NCI-H1694 (cell line): ENCODE results near the gene YPEL2.

Experiments
- DNase-seq: peaks from one replicate; lab custom pipeline; 2025; lab: John Stamatoyannopoulos, UW

YPEL2 gene

DNA sequence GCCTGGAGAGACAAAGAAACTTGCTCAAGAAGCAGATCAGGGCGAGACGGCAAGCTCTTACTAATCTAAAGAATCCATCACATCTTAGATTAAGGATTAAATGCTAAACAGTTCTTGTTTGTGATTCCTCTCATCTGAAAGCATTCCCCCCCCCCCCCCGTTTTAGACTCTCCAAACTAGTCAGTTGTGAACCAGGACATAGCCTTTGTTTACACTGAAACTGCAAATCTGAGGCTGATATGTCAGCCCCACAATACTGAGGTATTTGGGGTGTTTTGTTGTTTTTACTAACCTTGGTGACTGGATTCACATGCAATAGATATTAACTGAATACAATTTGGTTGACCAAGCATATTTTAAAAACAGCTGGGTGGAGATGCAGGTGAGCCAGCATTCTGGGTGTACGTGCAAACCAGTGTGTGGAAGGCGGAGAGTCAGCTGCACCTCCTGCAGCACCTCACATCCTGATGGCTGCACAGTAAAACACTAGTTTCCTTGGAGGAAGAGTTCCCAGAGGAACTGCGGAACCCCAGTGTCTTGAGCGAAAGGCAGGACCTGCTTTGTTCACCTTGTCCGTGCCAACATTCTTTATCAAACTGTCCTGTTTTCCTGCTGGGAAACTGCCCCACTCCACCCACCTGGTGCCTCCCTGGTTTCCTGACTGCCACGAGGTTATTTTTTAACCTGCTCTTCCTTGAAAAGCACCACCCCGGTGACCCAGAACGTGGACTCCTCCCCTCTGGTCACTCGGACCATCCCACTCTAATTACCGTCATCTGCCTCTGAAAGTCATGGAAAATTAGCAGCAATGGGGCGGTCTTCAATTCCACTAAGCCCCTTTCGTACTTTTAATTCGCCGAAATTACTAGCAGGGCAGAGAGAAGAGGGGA is 1.2 kb upstream of the YPEL2 start:
- DNase-seq, result no peak

DNA sequence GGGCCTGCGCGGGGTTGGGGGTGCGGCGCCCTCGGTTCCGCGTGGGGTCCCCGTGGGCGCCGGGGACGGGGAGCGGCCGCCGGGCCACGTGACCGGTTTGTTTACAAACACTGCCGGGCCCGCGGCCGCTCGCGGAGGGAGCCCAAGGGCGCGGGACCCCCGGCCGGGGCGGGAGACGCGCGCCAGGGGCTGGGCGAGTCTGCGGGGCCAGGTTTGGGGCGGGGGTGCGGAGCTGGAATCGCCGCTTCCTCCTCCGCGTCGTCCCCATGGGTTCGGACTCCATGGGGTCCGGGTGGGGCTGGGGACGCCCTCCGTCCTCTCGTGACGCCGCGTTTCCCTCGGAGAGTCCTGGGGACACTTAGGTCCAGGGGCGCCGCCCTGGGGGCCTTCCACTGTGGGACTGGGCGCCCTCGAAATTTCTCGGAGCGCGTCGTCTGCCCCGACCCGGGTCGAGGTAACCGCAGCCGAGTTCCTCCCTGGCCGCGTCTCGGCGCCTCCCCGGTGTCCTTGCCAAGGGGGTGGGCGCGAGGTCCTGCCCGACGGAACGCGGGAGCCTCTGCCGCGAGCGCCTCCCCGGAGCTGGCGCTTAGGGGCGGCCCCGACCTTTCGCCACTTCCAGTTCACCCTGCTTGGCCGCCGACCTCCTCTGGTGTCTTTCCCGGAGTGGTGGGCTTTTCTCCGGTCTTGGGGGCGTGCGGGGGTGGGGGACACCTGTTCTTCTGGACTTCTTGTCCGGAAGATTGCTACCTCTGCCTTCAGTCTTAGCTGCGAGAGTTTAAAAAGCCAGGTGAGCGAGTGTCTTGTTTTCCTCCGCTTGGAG is 684 bp downstream of the YPEL2 start:
- DNase-seq, result no peak

DNA sequence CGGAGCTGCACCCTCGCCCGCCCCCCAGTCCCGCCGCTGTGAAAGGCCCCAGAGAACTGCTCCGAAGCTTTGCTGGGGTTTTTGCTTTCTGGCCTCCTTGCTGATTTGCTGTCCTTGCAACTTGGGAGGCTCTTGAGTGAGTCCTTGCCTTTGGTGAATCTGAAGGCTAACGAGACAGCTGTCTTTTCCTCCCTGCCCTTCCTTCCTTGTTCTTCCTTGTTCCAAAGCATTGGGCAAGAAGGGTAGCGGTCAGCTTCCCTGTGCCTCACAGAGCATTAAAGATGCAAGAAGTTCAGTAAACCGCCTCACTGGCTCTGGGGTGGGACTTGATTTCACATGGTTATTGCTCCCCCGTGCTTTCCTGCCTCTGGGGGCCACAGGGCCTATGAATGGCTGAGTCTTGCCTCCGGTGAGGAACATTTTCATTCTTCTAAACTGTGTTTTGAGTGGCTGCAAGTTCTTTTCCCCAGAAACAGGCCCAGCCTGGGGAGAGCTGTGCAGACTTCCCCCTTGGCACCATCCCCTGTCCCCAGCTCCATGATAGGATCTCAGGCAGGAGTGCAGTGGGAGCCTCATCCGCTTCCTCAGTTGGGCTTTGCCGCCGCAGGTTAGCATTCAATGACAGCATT is 1.4 kb downstream of the YPEL2 start:
- DNase-seq, result no peak

DNA sequence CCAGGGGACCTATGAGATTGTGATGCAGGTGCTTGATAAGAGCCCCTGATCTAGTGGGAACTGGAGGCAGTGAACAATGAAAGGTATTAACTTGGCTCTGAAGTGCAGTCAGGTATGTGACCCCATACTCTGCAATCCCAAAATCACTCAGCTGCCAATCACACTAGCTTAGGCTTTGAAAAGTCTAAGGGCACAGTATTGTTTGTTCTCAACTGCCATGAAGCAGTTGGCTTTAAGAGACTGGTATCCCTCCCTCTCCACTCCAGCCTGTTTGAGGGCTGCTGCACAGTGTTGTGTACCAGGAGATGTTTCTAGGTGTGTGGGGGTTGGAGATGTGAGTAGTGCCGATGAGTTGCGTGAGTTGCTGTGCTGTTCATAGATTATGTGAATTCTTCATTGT is 2.4 kb downstream of the YPEL2 start:
- no peak for DNase-seq

DNA sequence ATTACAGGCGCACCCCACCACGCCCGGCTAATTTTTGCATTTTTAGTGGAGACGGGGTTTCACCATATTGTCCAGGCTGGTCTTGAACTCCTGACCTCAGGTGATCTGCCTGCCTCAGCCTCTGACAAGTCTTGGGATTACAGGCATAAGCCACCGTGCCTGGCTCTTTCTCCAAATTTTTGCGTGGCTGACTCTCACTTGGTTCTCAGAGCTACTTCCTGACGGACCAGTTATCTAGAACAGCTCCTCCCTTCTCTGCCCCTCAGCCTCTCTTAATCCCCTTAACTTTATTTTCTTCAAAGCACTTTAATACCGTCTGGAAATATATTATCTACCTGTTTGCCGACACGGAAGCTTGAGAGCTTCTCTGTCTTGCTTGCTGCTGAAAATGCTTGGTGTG is 4.2 kb downstream of the YPEL2 start:
- DNase-seq, result no peak

DNA sequence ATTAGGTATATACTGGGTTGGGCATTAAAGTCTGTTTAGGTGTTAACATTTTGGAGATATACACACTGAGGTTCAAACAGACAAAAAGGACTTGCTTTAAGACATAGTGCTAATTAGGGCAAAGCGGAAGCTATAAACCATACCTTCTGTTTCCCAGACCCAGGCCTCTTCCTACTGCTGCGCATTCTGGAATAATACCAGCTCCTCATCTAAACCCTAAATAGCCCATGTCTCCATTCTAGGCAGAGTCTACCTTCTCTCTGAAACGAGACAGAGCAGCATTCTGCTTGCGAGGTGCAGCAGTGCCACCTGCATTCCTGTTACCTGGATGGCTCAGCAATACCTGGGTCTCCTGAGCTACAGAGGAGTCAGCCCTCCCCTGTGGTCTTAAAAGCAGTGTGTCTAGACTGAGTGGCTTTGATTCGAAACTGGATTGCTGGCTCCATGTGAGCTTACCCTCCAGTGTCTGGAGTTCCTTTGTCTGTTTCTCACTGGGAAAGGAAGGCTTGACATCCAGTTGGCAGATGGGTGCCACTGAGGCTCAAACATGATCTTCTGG is 6.4 kb downstream of the YPEL2 start:
- no peak for DNase-seq

DNA sequence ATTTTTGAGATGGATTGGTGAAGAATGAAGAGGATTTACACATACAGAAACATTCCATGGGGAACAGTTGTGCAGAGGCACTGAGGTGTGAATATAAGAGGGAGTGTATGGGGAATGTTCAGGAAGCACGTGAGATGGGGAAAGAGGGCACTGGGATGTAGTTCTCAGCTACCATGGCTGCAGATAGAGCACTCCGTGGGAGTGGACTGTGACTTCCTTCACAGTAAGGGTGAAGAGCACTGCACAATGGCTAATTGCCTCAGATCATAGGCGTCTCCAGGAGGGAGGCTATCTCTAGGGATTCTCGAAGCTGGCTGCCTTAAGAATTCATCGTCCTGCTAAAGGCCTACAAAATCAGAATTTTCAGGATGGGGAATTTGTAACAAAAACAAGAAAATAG is 7.0 kb downstream of the YPEL2 start:
- DNase-seq, result no peak

DNA sequence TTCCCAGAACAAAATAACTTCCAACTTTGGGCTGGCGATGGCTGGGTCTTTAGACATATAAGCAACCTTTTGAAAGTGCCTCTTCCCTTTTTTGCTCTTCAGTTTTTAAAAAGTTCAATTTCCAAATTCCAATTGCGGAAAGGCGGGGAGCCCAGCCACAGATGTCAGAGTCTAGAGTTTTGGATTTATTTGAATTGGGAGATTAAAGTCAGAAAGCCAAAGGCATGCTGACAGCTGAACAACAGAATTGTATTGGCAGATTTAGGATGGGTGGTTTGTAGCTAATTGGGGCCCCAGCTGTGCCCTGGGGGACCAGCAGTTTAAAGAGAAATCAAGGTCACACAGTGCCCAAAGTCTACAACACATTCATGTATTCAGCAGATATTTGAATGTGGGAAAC is 10.5 kb downstream of the YPEL2 start:
- no peak for DNase-seq

DNA sequence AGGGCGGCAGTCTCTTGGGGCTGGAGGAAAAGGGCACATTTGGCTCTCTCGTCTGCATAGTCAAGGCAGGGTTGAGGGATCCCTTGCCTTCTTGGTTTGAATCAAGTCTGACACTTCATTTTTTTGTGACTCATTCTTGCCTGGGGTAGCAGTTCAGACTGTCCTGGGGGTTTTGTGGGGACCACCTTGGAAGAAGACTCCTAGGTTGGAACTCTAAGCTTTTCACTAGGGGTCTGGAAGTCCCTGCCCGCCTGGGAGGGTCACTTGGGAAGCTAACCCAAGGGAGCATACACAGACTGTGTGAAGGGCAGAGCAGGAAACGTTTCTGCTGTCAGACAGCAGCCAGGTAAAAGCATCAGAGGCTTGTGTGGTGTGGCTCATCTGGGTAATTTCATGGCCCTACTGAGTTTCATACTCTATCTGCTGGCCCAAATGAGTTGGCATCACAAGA is 11.3 kb downstream of the YPEL2 start:
- no peak for DNase-seq

DNA sequence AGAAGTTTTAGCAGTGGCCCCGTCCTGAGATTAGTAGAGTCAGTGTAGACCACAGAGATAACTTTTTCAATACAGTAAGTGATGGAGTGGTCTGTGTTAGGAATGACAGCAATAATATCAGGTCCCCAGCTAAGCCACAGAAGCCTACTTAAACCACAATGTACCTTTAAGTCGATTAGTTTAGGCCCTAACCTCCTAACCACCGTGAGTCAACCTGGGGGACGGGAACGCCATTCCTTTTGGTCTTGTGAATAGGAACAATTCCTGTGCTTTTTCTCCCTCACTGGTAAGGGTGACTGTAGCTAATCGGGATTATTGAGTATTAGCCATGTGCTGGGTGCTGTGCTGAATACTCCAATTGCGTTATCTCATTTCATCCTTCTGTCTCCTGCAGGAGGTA is 14.0 kb downstream of the YPEL2 start:
- no peak for DNase-seq

DNA sequence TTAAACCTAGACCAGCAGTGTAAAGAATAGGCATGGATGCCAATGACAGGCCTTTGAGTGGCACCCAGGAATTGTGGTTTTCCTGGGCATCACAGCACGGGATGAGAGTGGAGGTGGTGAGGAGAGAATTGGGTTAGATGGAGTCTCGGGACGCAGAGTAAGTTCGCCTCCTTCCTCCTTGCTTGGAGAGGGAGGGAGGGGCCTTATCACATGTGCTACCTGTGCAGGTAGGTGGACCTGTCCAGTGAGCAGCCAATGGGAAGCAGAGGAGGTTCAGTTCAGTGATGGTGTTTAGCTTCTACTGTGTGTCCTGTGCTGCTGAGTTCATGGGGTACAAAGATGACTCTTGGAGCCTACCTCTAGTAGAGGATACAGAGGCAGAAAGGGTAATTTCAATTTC is 14.9 kb downstream of the YPEL2 start:
- no peak for DNase-seq

DNA sequence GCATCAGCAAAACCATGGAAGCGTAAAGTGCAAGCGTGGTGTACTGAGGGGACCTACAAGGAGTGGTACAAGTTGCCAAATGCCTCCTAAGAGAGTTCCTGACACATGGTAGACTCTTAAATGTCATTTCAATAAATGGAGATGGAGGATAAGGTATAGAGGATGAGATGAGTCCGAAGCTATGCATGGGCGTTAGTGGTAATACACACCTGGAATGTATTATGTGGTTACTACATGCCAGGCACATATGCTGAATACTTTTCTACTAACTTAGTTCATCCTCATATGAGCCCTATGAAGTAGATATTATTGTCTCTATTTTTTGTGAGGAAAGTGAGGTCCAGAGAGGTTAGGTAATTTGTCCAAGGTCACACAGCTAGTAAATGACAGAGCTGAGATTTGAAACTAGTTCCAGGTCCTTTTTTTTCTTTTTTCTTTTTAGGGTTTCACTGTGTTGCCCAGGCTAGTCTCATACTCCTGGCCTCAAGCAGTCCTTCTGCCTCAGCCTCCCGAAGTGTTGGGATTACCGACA is 15.5 kb downstream of the YPEL2 start:
- DNase-seq, result no peak

DNA sequence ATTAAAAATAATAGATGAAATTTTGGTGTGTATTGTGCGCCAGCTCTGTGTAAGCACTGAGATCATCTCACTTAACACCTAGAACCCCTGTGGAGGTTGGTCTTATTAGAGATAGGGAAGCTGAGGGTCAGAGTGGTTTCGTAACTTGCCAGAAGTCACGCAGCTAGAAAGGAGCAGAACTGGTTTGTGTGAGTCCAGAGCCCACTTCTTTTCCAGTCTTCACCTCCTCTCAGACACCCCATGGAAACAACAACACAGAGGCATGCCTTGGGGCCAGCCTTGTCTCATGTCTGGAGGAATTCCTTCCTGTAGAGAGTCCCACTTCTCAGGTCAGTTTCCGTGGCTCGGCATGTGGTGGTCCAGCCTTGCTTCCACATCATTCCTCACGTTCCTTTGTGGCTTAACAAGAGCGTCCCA is 16.5 kb downstream of the YPEL2 start:
- DNase-seq, result no peak

DNA sequence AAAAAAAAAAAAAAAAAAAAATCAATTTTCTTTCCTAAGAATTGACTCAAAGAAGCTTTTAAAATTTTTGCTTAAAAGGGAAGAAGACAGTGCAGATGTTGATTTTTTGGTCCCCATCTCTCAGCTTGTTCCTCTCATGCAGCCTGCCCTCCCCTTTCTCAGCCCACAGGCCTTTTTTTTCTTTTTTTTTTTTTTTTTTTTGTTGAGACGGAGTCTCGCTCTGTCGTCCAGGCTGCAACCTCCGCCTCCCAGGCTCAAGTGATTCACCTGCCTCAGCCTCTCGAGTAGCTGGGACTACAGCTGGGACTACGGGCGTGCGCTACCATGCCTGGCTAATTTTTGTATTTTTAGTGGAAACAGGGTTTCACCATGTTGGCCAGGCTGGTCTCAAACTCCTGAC is 17.7 kb downstream of the YPEL2 start:
- DNase-seq, result no peak

DNA sequence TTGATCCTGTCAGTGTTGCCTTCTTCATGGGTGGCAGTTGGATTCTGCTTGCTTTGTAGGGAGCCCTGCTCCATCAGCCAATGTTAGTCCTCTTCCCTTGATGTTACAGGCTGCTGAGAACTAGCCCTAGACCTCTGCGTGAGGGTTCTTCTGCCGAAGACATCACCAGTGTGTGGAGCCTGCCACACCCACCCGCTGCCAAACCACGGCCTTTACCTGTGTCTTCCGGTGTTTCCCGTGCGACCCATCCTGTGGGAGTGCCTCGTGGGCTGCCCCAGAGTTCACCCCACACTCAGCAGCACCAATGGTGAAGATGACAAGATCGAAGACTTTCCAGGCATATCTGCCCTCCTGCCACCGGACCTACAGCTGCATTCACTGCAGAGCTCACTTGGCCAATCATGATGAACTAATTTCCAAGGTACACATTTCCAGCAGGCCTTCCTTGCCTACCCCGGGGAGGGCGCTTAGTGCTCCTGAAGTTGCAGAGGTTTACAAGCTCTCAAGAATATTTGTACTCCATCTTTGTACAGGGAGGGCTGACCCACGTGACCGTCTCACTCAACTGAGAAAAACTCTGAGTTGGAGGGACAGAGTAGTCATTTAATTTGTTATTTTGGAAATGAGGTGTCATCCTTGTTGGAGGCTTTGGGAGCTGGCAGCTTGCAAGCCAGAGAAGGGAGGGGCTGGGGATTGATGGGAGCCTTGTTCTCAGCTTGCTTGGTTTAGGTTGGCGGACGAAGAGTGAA is 21.8 kb downstream of the YPEL2 start:
- no peak for DNase-seq

DNA sequence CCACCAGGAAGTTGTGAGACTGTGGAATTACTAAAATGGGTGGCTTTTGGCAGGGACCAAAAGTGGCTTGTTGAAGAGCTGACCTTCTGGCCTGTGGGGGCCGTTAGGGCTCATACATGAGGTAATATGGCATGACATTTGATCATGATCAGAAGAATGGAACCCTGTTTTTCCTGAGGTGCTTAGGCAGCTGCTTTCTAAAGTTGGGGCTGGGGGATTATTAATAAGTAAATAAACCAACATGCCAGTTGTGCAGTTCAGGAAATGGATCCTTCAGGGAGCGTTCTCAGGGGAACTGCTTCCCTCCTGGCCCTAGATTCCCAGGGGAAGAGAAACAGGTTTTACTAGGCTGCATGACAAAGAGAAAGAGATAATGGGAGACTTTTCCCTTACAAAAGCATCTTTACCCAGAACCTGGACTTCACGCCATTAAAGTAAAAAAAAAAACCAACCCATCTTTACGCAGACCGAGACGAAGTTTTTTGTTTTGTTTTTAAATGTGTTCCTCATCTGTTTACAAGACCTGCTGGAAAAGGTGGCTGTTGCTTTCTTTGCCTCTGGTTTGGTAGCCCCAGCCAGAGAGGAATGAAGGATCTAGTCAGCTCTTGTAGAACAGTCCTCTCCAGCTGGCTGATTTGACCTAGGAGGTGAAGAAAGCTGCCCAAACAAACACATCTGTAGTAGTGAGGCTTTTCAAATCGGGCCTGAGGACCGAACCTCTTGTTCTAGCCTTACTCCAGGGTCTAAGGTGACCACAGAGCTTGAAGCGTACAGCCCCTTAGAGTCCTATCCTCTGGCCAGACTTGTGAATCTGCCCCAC is 22.7 kb downstream of the YPEL2 start:
- DNase-seq, result no peak

DNA sequence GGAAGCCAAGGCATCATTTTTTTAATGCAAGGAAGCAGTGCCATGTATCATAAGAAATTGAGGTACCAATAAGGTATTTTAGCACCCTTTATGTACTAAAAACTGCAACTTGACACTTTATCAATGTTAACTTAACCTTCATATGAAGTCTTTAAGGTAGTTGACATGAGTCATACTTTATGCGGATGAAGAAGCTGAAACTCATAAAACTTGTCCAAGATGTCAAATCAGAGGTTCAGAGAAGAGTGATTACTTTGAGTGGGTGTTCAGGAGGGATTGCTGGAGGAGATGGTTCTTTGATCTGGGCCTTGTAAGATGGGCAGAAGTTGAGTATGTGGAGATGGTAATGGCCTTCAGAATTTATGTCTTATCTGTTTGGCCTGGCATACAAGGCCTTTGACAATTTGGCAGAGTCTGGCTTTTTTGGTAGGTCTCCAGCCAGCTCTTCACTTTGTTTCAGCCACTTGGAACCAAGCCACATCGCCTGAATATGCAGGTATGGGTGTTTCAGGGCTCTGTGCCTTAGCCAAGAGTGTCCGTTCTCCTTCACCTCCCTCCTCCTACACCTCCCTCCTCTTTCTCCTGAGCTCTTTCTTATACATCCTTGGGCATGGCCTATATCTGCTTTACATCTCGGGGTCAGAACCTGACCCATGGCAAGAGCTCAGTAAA is 23.7 kb downstream of the YPEL2 start:
- DNase-seq, result no peak

DNA sequence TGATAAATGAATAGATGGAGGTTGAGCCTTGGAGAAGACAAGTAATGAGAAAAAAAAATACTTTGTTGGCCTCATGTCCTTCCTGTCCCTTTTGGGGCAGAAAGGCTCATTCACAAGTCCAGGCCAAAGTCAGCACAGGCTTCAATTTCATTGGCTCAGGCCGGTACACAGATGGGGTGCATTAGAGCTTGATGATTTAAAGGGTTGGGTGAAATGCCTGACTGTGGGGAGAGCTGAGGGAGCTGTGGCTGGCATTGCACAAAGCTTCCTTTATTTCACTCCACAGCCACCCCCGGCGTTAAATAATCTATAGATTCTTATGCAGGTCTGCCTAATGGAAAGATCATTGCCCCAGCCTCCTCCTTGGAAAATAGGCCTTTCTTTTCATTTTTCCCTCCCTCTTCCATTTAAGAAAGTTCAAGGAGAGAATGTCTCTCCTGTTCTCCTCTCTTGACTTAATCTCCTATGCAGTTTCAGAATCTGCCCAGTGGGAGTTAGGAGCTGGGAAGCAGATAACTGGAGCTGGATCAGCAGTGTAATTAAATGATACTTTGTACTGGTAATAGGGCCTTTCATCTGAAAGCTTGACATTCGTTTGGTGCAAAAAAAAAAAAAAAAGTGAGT is 24.4 kb downstream of the YPEL2 start:
- no peak for DNase-seq

DNA sequence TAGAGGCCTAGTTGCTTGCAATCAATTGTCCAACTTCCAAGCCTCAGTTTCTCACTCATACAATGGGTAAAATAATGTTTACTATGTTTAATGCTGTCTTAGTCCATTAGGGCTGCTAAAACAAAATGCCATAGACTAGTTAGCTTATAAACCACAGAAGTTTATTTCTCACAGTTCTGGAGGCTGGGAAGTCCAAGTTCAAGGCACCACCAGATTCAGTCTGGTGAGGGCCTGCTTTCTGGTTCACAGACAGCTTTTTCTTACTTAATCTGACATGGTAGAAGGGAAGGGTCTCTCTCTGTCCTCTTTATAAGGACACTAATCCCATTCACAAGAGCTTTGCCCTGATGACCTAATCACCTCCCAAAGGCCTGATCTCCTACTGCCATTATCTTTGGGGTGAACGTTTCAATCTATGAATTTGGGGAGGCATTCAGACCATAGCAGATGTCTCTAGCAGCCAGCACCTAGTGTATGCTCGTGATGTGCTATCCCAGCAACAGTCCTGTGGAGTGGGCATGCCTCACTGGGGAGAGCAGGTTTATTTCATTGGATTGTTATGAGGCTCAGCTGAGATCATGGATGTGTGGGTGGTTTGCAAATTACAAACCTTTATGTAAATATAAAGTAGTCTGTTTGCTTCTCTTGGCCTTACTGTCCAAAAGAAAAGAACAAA is 25.2 kb downstream of the YPEL2 start:
- no peak for DNase-seq
